Stimulated activated CD8-positive, alpha-beta memory T cell treated with anti-CD3 and anti-CD28 coated beads, Interleukin-15, amount 100 ng/mL, for 48 hours (primary cell): Measurements from ENCODE around the gene ALDH8A1.

Experiments
- DNase-seq, 2 donors: peaks; one replicate each; pipeline ENCODE4 v3.0.0-alpha.2; 2020; ENCODE audit warnings: low read depth in 2 of 2

Gene ALDH8A1

DNA sequence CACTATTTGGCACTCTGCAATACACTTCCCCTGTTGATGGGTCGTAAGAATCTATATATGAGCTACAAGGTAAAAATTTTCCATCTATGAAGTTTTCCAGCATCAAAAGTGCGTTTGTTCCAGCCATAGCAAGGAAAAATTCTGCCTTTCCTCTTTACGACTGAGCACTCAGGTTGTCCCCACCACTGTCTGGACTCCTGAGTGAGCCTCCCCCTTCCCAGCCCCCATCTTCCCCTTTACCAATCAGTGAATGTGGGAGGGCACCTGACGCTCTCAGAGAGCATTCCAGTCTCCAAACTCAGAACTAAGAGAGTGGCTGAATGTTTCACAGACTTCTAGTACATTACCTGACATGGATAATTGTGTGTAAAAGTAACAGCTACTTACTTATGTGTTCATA, at the start of gene ALDH8A1:
TSS of gene ALDH8A1 (minus strand) at position 175 of the 400 bp plus-strand sequence. CDS start at position 127, 48 bp downstream.
- no peak for DNase-seq

DNA sequence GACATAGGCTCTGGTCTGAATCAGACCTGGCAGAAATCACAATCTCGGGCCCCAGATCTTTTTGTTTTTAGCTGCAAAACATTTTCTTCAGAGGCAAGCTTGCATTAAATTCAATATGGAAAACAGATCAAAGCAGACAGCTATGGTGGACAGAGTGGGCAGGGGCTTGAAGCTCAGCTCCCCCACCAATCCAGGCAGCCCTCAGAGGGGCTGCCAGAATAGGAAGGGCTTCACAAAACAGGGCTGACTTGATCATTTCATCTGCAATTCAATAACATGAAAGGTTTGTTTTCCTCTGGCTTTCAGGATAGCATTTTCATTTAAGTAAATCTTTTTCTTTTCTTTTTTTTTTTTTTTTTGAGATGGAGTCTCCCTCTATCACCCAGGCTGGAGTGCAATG, 49.2 kb upstream of the ALDH8A1 start:
- DNase-seq: no peak

GRCh38 chr6:134997133-134997995, 47.5 kb upstream of the ALDH8A1 start:
- no peak for DNase-seq

GRCh38 chr6:134995536-134995935, 45.6 kb upstream of the ALDH8A1 start:
- DNase-seq: no peak

- DNase-seq: no peak
These were observed 44.5 kb upstream of the ALDH8A1 start for GRCh38 chr6:134994431-134994830.

- DNase-seq: no peak
These were observed 42.3 kb upstream of the ALDH8A1 start for GRCh38 chr6:134992155-134992554.

GRCh38 chr6:134990262-134990661, 40.4 kb upstream of the ALDH8A1 start:
- no peak for DNase-seq

- no peak for DNase-seq
These were observed 34.9 kb upstream of the ALDH8A1 start for GRCh38 chr6:134984821-134985220.

DNA sequence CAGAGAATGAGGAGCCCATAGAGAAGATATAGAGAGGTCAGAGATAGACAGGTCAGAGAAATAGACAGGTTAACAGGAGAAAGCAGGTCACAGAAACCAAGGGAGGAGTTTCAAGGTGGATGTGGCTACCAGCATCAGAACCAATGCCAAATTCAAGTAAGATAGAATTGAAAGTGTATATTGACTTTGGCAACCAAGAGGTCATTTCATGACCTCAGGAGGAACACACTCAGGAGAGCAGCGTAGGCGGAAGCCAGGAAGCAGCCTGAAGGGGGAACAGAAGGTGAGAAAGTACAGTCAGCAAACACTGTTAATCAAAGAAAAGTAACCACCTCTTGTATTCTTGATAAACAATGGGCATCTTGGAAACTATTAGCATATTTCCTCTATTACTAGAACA, 33.9 kb upstream of the ALDH8A1 start:
- peak in 1 of 2 donors; percentile 15 for DNase-seq

DNA sequence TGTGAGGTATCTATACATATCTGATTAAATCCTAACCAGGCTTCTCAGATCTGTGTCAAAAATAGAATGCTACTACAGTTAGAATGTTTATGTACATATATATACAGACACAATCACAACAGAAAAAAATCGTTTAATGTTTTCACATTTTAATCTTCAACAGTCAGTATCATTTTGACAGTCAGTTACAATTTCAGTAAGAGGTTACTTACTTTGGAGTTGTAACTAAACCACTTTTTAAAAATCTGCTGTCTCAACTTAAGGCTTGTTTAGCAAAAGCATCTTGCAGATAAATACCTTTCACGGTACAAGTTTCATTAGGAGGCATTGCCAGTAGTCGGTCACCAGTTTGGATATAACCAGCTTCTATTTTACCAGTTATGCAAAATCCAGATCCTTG, 32.3 kb upstream of the ALDH8A1 start:
- DNase-seq: no peak

GRCh38 chr6:134980846-134981245, 30.9 kb upstream of the ALDH8A1 start:
- no peak for DNase-seq

DNA sequence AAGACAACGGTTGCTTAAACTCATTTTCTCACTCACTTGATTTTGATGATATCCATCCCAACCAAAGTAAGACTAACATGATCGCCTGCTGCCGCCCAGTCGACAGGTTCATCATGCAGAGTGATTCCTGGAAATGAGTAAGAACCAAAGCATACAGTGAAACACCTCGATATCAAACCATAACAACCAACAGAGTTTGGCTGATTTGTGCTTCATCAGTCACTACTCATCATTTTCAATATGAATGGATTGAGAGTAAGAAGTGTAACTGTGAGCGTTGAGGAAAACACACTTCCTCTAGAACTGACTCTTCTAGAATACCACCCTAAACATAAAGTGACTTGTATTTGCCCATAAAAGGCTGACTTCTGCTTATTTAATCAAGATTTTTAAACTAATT, 29.2 kb upstream of the ALDH8A1 start:
- peak; percentile 39 to 51 for DNase-seq

- no peak for DNase-seq
These were observed 24.5 kb upstream of the ALDH8A1 start for GRCh38 chr6:134974370-134974769.

DNA sequence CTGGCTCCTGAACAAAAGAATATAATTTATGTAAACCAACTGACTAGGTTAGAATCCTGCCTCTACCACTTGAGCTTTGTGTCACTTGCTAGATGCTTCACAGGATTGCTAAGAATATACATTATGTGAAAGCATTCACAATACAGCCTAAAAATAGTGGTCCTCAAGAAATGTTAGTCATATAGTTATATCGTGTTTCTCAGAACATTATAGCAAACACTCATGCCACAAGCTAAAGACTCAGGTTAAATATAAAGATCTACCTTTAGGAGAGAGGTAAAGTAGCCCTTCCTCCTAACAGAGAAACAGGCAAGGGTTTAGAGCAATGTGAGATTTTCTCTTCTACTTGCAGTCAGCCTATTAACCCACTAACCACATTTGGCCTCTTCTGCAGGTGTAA, 17.8 kb upstream of the ALDH8A1 start:
- no peak for DNase-seq

DNA sequence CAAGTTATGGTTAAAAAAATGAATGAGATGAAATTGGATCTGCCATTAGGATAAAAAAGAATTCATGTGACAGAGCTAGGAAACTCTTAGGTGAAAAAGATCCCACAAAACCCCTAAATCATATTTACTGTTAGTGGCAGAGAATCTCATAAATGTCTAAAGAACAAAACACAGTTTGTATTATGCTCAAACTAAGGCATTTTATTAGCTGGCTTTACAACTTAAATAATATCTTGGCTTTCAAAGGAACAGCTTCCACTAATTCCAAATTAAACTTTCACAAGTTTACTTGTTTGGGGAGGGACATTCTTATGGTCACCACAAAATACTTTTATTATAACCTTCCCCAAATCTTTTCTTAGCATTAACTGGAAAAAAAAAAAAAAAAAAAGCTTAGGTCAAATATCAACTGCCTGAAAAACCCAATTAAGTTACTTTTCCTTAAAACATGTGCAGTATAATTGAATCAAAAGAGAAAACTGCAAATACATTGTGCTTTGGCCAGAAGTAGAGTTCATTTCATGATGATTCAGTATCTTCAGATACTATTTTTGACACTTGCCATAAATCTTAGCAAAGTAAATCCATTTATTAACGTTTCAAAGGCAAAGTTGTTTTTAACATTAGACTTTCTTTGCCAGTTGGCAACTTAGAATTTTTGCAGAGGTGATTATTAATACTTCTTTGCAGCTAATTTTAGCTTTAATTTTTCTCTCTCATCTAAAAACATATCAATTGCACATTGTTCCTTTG, 14.7 kb upstream of the ALDH8A1 start:
- no peak for DNase-seq

GRCh38 chr6:134962421-134962820, 12.5 kb upstream of the ALDH8A1 start:
- no peak for DNase-seq

DNA sequence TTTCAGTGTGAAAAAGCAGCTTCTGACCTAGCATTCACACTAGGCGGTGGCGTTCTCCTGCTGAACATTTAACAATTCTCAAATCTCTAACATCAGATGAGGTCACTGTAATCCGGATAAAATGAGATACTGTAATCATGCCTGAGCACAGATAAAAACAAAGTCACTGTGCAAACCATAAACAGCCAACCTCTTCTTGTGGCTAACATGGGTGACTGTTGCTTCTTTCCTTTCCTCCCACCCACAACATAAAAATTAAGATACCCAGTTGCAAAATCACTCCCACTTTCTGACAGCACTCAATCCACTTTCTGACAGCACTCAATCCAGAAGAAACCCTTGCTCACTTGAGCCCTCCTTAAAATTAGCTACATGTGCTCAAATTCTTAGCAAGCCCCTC, 11.5 kb upstream of the ALDH8A1 start:
- no peak for DNase-seq

- no peak for DNase-seq
These were observed 9.7 kb upstream of the ALDH8A1 start for GRCh38 chr6:134959603-134960002.

GRCh38 chr6:134956676-134957075, 6.8 kb upstream of the ALDH8A1 start:
- DNase-seq: no peak

DNA sequence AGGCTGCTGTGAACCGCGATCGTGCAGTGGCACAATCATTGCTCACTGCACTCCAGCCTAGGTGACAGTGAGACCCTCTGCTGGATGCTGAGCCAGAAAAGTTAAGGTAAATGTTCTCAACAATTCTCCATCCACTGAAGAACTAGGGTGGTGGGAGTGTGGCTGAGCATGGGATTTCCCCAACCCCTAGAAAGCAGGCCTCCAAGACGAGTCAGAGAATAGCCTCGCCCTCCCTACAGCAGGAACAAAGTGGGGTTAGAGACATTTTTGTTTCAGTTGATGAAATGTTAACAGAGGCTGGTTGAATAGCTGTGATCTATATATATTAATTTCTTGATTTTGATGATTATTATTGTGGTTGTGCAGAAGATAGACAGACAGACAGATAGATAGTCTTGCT, 6.1 kb upstream of the ALDH8A1 start:
- DNase-seq: no peak

DNA sequence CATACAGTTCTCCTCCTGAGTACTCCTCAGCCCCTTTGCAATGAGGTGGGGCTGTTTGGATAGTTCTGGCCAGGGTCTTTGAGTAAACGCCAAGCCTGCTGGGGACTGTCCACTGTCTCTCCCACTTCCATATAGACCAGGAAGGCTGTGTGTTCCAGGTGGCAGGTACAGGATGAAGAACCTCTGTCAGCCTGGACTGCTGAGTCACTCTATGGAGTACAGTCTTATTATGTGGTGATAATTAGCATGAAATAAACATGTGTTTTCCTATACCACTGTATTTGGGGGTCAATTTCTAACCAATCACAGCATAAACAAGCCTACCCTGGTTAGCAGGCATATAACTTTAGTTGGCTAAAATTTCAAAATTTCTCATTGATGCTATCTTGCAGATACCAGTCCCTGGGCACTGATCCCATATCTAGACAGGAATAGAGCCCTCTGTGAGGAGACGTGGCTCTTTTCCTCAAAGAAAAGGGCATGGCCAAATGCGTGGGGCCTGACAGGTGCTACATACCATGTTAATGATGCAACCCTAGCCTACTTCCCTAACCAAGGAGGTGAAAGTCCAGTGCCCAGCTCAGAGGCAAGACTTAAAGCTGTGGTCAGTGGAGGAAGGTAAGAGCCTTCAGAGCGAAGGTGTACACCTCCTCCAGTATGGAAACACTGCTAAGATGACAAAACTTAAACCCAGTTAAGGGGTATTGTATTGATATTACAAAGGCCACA, 4.5 kb upstream of the ALDH8A1 start:
- DNase-seq: no peak

DNA sequence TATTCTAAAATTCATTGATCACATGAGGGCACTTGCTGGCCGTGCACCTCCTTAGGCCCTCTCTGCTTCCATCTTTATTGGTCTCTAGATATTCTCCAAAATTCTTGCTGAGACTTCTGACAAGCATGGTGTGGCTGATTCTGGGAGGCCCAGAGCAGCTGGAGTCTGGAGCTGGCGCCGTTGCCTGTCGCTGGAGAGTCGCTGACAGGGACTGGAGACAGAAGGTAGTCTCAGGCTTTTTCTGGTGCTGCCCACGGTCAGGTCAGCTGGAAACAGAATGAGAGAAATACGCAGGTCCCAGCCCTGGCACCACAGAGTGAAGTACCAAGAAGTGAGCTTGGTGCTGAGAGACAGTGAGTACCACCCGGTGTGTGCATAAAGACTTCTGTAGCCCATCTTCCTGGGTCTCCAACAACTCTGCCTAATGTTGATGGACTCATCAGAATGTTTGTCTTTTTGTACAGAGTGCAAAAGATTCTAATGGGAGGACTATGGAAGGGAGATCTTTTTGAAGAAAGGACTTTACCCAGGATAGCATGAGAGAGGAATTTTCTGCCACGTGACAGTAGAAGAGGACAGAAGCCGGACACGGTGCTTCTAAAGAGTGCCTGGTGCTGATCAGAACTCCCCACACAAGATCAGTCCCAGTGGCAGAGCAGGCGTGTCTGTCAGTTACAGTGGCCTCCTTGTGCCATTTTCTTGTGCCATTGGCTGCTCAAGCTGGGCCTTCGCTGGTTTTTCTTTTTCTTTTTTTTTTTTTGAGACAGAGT, 1.8 kb upstream of the ALDH8A1 start:
- DNase-seq: no peak
